HG03558 (cell line): ENCODE results near the gene ETF1.

Source experiments
- ATAC-seq: cut with Tn5 transposase; IDR thresholded peaks from one replicate; pipeline ENCODE4 v1.9.1; 2021; ENCODE audit warnings: moderate number of reproducible peaks; ENCODE audit not compliant: unreplicated experiment; ENCODE audit errors: extremely low read depth

ETF1 gene

GRCh38 chr5:138466125-138466899 is 76.7 kb downstream of the ETF1 start:
- no peak for ATAC-seq

- peak; percentile 28 for ATAC-seq
Observed at GRCh38 chr5:138465261-138466124, 77.5 kb downstream of the ETF1 start, which contains the start of gene EGR1. Gene EGR1 (plus strand): TSS chr5:138465479. CDS start chr5:138465762, 283 bp downstream.

- ATAC-seq: peak; percentile 41
Observed at GRCh38 chr5:138464388-138465260, 78.4 kb downstream of the ETF1 start.

- peak; percentile 41 for ATAC-seq
Observed at GRCh38 chr5:138464008-138464387, 79.0 kb downstream of the ETF1 start.

- no peak for ATAC-seq
Observed at GRCh38 chr5:138463419-138464007, 79.5 kb downstream of the ETF1 start.

- ATAC-seq: no peak
Observed at GRCh38 chr5:138461343-138462125, 81.5 kb downstream of the ETF1 start.

- no peak for ATAC-seq
Observed at GRCh38 chr5:138460032-138460693, 82.9 kb downstream of the ETF1 start.

- ATAC-seq: no peak
Observed at GRCh38 chr5:138459311-138459933, 83.6 kb downstream of the ETF1 start.

GRCh38 chr5:138458856-138459255 is 84.2 kb downstream of the ETF1 start:
- ATAC-seq: no peak

GRCh38 chr5:138458384-138458783 is 84.7 kb downstream of the ETF1 start:
- no peak for ATAC-seq

- ATAC-seq: no peak
Observed at GRCh38 chr5:138457531-138458275, 85.3 kb downstream of the ETF1 start.
